GM21619 (cell line): Measurements from ENCODE around the gene GPHA2.
"Not testable (repeated sequence)": the region's sequence is repeated elsewhere in the genome, so short reads cannot be mapped to it uniquely, and the experiment has no call there.

Experiments used
- ATAC-seq: cut with Tn5 transposase; IDR thresholded peaks from one replicate; pipeline ENCODE4 v1.9.1; 2021; ENCODE audit not compliant: unreplicated experiment

Gene GPHA2

DNA sequence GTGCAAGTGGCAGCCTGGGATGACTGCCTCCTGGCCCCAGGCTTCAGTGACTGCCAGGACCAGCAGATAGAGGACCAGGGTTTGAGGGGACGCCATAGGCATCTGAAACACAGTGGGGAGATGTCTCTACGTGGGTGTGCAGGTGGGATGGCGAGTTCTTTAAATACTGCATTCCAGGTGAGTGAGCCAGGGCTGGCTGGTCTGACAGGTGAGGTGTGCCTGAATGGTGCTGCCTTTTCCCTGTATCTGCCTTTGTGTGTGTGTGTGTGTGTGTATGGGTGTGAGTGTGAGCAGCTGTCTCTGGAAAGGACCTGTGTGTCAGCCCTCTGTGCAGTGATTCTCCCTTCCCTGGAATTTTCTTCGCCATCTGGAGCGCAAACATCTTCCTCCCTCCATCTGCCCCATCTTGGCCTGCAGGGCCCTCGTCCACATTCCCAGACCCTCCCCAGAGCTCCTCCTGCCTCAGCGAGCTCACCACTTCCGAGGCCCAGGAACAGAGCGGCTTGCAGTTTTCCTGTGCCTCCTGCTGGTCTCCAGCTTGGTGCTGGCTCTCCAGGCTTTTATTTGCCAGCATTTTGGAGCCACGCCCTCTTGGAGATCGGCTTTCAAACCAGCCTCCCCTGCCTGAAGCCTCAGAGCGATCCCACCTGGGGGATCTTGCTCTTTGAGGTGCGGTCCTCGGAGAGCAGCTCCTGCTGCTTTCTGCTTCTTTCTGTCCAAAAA, at the start of gene GPHA2:
Gene GPHA2 (minus strand): TSS at position 535 of the 723 bp plus-strand sequence. CDS start 433 bp downstream, at position 102.
- no peak for ATAC-seq

DNA sequence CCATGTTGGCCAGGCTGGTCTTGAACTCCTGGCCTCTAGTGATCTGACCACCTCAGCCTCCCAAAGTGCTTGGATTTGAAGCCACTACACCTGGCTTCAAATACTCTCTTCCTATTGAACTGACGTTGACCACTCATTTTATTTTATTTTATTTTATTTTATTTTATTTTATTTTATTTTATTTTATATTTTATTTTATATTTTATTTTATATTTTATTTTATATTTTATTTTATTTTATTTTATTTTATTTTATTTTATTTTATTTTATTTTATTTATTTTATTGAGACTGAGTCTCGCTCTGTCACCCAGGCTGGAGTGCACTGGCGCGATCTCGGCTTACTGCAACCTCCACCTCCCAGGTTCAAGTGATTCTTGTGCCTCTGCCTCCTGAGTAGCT, 47.6 kb upstream of the GPHA2 start:
- not testable (repeated sequence) for ATAC-seq

DNA sequence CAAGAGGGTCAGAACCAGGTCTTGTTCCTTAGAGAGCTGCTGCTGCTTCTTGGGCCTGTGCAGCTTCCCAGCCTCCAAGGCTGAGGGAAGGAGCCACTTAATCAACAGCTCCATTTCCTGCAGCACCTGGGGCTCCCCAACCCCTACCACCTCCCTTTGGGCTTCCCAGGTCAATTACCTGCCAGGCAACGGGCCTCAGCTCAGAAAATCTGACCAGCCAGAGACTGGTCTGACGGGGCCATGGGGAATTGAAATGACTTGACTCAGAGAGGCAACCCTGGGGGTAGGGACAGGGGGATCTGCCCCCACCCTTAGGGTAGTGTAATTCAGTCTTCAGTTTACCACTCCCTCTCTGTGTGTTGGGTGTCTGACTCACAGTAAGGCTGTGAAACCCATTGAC, 41.0 kb upstream of the GPHA2 start:
- ATAC-seq: no peak

GRCh38 chr11:64974124-64974523, 38.4 kb upstream of the GPHA2 start:
- no peak for ATAC-seq

GRCh38 chr11:64971421-64972233, 35.9 kb upstream of the GPHA2 start, which contains the start of gene MAJIN:
Gene MAJIN, minus strand, starts transcription at chr11:64972108. Its CDS starts 12,703 bp downstream, at chr11:64959405.
- ATAC-seq: no peak

DNA sequence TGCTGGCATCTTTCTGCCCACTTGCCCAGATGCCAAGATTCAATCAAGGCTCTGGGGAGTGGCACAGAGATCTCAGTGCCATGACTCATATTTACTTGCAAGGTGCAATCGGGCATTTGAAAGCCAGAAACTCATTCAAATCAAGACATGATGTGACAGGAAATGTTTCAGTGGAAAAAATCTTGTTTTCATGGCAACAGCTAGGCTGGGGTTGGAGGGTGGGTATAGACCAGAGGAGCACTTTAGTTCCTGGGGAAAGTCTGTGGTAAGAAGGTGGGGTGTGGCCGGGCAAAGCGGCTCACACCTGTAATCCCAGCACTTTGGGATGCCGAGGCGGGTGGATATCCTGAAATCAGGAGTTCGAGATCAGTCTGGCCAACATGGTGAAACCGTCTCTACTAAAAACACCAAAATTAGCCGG, 35.0 kb upstream of the GPHA2 start:
- no peak for ATAC-seq

DNA sequence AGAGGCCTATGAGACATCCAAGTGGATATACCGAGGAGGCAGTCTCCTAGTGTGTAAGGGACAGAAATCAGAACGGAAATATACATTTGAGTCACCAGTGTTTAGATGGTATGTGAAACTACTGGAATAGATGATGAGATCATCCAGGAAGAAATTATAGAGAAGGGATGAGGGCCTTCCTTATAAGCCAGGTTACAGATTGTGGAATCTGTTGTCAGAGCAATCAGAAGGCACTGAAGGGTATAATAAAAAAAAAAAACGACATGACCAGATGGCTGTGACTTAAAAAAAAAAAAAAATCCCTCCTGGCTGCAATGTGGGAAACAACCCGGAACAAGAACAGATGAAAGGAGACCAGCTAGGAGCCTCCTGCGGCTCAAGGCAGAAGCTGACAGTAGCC, 33.5 kb upstream of the GPHA2 start:
- ATAC-seq: no peak

GRCh38 chr11:64967375-64967774, 31.7 kb upstream of the GPHA2 start:
- ATAC-seq: no peak

- no peak for ATAC-seq
These were observed 27.5 kb upstream of the GPHA2 start for GRCh38 chr11:64963072-64963631.

- no peak for ATAC-seq
These were observed 25.0 kb upstream of the GPHA2 start for GRCh38 chr11:64960719-64961118.

- ATAC-seq: no peak
These were observed 23.8 kb upstream of the GPHA2 start for GRCh38 chr11:64959498-64959897.

- ATAC-seq: no peak
These were observed 18.5 kb upstream of the GPHA2 start for GRCh38 chr11:64954201-64954600.

DNA sequence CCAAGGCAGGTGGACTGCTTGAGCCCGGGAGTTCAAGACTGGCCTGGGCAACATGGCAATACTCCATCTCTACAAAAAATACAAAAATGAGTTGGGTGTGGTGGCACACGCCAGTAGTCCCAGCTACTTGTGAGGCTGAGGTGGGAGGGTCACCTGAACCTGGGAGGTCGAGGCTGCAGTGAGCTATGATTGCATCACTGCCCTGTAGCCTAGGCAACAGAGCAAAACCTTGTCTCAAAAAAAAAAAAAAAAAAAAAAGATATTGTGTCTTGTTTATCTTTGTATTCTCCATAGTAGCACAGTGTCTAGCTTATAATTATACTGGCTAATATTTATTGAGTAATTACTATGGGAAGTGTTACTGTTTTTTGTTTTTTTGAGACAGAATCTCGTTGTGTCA, 15.8 kb upstream of the GPHA2 start:
- ATAC-seq: no peak

DNA sequence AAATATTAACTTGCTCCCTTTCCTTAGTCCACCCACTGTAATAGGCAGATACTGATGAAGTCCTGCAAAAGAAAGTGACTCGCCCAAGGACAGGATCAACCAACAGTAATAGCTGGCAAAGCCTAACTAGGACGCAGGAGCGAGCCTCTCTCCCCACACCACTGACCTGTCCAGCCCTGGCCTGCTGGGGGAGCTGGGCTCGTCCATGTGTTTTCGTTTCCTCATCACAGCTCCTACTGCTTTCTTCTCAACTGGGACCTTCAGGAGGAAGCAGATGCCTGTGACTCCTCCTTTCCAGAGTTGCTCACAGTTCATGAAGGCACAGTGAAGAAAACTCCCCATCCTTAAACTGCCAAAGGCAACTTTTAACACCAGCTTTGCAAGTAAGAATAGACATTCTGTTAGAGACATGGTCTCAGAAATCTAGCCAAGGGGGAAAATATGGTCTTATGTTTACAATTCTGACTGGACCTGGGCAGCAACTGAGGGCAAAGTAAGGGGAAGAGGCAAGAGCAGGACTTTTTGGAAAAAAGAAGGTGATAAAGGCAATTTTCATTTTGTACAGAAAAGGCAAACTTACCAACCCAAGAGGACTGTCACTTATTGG, 11.6 kb upstream of the GPHA2 start:
- no peak for ATAC-seq

DNA sequence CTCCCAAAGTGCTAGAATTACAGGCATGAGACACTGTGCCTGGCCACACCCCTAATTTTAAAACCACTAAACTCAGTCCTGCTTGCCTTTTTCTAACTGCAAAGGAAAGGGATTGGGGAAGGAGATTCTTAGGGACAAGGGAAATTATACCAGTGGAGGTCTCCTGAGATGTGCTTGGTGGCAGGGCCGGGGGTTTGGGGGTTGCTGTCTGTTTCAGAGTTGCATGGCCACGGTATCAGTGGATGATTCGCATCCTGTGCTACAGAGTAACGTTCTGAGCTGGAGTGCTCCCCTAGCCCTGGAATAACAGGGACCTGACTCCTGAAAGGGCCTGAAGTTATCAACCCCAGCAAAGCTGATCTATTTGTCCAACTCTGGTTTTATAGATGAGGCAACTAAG, 846 bp upstream of the GPHA2 start:
- ATAC-seq: no peak

DNA sequence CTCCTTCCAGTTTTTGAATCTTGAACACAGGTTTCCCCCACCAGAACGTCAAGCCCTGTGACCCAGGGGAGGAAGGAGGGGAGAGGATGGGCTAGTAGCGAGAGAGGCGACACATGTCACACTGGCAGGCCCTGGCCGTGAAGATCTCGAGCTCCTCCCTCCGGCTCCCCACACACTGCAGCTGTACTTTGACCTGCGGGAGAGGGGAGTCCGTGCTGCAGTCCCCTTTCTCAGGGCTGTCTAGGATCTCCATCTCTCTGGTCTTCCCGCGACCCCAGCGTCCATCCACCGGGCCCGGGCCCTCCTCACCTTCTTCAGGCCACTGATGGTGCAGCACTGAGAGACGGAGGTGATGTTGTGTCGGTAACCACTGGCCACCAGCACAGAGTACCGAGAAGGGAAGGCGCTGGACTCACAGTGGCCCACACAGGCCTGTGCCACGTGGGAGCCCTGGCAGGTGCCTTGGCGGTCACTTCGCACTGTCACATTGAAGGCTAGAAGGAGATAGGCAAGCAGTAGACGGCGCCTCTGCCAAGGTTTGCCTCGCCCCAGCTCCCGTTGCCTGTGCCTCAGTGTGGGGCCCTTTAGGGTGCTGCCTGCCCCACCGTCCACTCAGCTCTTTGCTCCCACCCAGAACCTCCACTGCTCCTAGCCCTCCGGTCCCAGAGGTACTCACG, 873 bp downstream of the GPHA2 start:
- ATAC-seq: no peak

DNA sequence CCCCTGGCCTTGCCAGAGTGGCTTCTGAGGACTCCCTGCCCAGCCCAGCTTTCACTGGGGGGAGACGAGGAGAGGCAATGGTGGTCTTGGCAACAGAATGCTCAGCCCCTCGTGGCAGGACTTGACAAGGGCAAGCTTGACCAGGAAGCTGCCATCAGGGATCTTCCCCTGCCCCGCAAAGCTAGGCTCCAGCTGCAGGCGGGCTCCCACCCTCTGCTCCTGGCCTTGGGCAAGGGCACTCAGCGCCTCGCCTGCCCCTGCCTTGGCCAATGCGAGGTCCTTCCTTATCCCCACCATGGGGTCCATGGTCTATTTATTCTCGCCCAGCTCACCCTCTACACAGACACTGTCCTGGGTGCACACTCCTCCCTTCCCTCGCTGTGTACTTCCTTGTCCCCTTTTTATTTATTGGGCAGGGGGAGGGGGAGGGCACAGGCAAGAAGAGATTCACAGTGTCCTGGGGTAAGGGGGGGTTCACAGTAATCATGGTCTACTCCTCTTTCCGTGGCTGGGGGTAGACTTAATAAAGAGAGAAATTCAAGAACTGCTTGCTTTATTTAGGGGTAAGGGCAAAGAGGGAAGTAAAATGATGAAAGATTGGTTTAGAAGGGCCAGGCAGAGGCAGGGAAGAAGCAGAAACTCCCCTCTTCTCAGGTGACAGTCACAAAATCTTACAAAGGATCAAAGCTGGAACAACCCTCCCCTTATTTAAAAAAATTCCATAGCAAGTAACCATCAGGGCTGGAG, 1.6 kb downstream of the GPHA2 start:
- ATAC-seq: no peak

DNA sequence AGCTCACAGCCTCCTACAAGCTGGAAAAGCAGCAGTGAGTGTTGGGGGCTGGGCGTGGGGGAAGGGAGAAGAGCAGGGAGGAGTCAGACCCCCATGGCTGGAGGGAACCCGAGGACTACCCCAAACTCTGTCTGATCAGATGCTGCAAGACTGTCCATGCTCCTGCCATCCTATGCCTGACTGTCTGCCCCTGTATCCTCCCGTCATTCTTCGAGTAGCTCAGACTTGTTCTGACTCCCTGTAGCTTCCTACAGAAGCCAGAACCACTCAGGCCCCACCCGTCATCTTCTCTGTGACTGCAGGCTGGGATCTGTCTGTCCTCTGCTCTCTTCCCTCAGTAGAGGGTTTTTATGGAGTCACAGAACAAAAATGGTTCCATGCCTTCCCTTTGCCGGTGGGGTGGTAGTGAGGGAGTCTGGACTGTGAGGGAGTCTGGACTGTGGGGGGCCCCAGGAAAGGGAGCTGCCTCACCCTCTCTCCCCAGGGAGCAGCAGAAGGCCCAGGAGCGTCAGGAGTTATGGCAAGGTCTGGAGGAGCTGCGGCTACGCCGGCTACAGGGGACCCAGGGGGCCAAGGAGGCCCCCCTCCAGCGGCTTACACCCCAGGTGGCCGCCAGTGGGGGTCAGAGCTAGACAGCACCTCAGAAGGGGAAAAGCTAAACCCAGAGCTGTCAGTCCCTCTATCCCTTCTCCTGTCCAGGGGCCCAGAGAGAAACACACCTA, 2.3 kb downstream of the GPHA2 start:
- no peak for ATAC-seq

- no peak for ATAC-seq
These were observed 3.4 kb downstream of the GPHA2 start for GRCh38 chr11:64932324-64932723.

- no peak for ATAC-seq
These were observed 4.4 kb downstream of the GPHA2 start for GRCh38 chr11:64931290-64931689.
